Right atrium auricular region (tissue), 2 donors: ENCODE measurements around the gene PLSCR1. TPM values are rescaled to one million over a fixed set of nuclear protein-coding genes. Genes with fewer than 3 reads are reported as not detected.
A peak's percentile ranks its signal among the peaks of the same experiment; 100 is the strongest.

Experiments used
- DNase-seq: peaks from one replicate; pipeline ENCODE4 v3.0.0-alpha.2; 2019; ENCODE audit warnings: low spot score
- H3K27ac ChIP-seq, 2 donors: fragments of 200-600 bp; sonication (generic); 1 replicate in 1 of 2; 2 replicates in 1 of 2; pipeline ENCODE4 v1.5.1; 2016 to 2019
- H3K27me3 ChIP-seq, 2 donors: fragments of 200-600 bp; sonication (generic); one replicate each; pipeline versions ENCODE4 v1.5.1 to v1.6.0; 2017 to 2019
- H3K36me3 ChIP-seq: fragments of 200-600 bp; sonication (generic); one replicate; pipeline ENCODE4 v1.5.1; 2016
- H3K4me1 ChIP-seq, 2 donors: fragments of 200-600 bp; sonication (generic); one replicate each; pipeline versions ENCODE4 v1.5.1 to v1.6.0; 2017 to 2019
- H3K4me3 ChIP-seq, 2 donors: fragments of 200-600 bp; sonication (generic); 1 replicate in 1 of 2; 2 replicates in 1 of 2; pipeline ENCODE4 v1.5.1; 2017 to 2019; ENCODE audit warnings: mild to moderate bottlenecking in 1 of 2, moderate library complexity in 1 of 2
- H3K9me3 ChIP-seq, 2 donors: fragments of 200-600 bp; sonication (generic); one replicate each; pipeline ENCODE4 v1.5.1; 2019
- CTCF ChIP-seq, 2 donors: fragments of 200-600 bp; sonication (generic); IDR thresholded peaks; one replicate each; pipeline ENCODE4 v1.5.1; 2019; ENCODE audit warnings: antibody characterized with exemption in 2 of 2
- total RNA-seq, 2 donors: library from RNA; depleted of rRNA; stranded (reverse); fragments of >200 nt; gene quantifications; one replicate each; pipeline ENCODE4 v1.1.0, GENCODE V29; 2016

Gene PLSCR1
- total RNA-seq, 2 donors from 2014 or later = 42.7 to 43.1 TPM

- no peak for DNase-seq
- Histone ChIP-seq H3K4me1 (no peaks in the 10 kb centered on the region), H3K4me3 (no peak overlapping the region), H3K27ac (no peak overlapping the region), H3K9me3 (peaks cover 0 to 11% of the 10 kb centered on the region in 2 donors), H3K27me3 (no peaks in the 10 kb centered on the region), H3K36me3 (no peaks in the 10 kb centered on the region)
- no peak for TF ChIP-seq CTCF (IDR thresholded peaks at IDR 0.05)
Observed at GRCh38 chr3:146581951-146582467, 37.6 kb upstream of the PLSCR1 start.

- peaks cover 0 to 11% of the 10 kb centered on the region in 2 donors for H3K9me3 ChIP-seq
- no peaks in the 10 kb centered on the region for H3K36me3 ChIP-seq
- DNase-seq = no peak
- H3K4me1 ChIP-seq = no peaks in the 10 kb centered on the region
- TF ChIP-seq CTCF (IDR thresholded peaks at IDR 0.05) = no peak
- H3K27me3 ChIP-seq = no peaks in the 10 kb centered on the region
- no peak overlapping the region for H3K4me3 ChIP-seq
- H3K27ac ChIP-seq = no peak overlapping the region
Observed at GRCh38 chr3:146581080-146581601, 36.7 kb upstream of the PLSCR1 start.

- Histone ChIP-seq H3K9me3 (peaks cover 0 to 4% of the 10 kb centered on the region in 2 donors), H3K4me1 (no peaks in the 10 kb centered on the region), H3K36me3 (no peaks in the 10 kb centered on the region), H3K27me3 (no peaks in the 10 kb centered on the region), H3K4me3 (no peak overlapping the region), H3K27ac (no peak overlapping the region)
- TF ChIP-seq CTCF (IDR thresholded peaks at IDR 0.05) = peak in 1 of 2 donors; percentile 52
- DNase-seq = no peak
Observed at GRCh38 chr3:146577662-146578061, 33.3 kb upstream of the PLSCR1 start.

GRCh38 chr3:146575636-146576035 lies 31.2 kb upstream of the PLSCR1 start:
- Histone ChIP-seq H3K4me1 (no peaks in the 10 kb centered on the region), H3K4me3 (no peak overlapping the region), H3K27ac (no peak overlapping the region), H3K27me3 (no peaks in the 10 kb centered on the region), H3K36me3 (no peaks in the 10 kb centered on the region), H3K9me3 (no peaks in the 10 kb centered on the region)
- TF ChIP-seq CTCF (IDR thresholded peaks at IDR 0.05) = no peak
- no peak for DNase-seq

GRCh38 chr3:146574173-146574572 lies 29.8 kb upstream of the PLSCR1 start:
- no peak overlapping the region for H3K4me3 ChIP-seq
- no peaks in the 10 kb centered on the region for H3K9me3 ChIP-seq
- H3K4me1 ChIP-seq = no peaks in the 10 kb centered on the region
- no peak for TF ChIP-seq CTCF (IDR thresholded peaks at IDR 0.05)
- H3K27me3 ChIP-seq = no peaks in the 10 kb centered on the region
- no peak overlapping the region for H3K27ac ChIP-seq
- no peaks in the 10 kb centered on the region for H3K36me3 ChIP-seq
- no peak for DNase-seq

GRCh38 chr3:146569314-146569713 lies 24.9 kb upstream of the PLSCR1 start:
- Histone ChIP-seq H3K27ac (no peak overlapping the region), H3K4me3 (no peak overlapping the region), H3K4me1 (no peaks in the 10 kb centered on the region), H3K27me3 (no peaks in the 10 kb centered on the region), H3K9me3 (no peaks in the 10 kb centered on the region), H3K36me3 (no peaks in the 10 kb centered on the region)
- no peak for TF ChIP-seq CTCF (IDR thresholded peaks at IDR 0.05)
- DNase-seq = no peak
